Astrocyte (in vitro differentiated cells and primary cell): ENCODE results near the gene VEGFB.

Experiments
- CTCF ChIP-seq: IDR thresholded peaks from 2 replicates; pipeline ENCODE4 v1.5.1; 2011; ENCODE audit warnings: low read depth, mild to moderate bottlenecking, inconsistent platforms, low read length, moderate library complexity; ENCODE audit not compliant: insufficient read depth
- EZH2 ChIP-seq: IDR thresholded peaks from 2 replicates; pipeline ENCODE4 v1.6.1; 2012; ENCODE audit warnings: mild to moderate bottlenecking, low read length, inconsistent platforms; ENCODE audit not compliant: insufficient read depth

DNA sequence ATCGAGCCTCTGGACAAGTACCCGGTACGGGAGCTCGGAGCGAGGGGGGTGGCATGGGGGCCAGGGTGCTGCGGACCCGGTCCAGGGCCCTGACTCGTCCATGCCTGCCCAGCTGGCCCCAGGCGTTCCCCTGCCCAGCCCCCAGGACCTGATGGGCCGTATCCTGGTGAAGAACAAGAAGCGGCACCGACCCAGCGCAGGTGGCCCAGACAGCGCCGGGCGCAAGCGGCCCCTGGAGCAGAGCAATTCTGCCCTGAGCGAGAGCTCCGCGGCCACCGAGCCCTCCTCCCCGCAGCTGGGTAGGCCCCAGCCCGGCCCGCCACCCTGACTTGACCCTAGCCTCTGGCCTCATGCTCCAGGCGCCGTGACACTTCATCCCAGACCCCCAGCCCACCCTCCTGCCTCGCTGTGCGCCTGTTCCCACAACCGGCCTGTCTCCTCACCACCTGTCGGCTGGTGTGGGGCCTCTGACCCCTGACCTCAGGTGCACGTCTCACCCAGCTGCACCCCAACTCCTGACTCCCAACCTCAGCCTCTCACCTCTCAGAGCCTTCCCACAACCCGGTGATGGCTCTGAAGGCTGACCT is 24.7 kb downstream of the VEGFB start:
- TF ChIP-seq CTCF (no peak), EZH2 (no peak)
